ENCODE measurements around the gene CGB7.

The CGB7 gene

GRCh38 chr19:49016067-49016839, 41.3 kb downstream of the CGB7 start:
- DNase-seq (ENCODE audit: low spot score): no peak
- TF ChIP-seq CTCF (IDR thresholded peaks at IDR 0.05; ENCODE audit: extremely low read depth, missing control alignments): no peak

GRCh38 chr19:49014870-49015255, 42.7 kb downstream of the CGB7 start:
- no peak for DNase-seq (ENCODE audit: low spot score)
- no peak for TF ChIP-seq CTCF (IDR thresholded peaks at IDR 0.05; ENCODE audit: extremely low read depth, missing control alignments)

GRCh38 chr19:49014123-49014869, 43.3 kb downstream of the CGB7 start:
- no peak for TF ChIP-seq CTCF (IDR thresholded peaks at IDR 0.05; ENCODE audit: extremely low read depth, missing control alignments)
- no peak for DNase-seq (ENCODE audit: low spot score)

- TF ChIP-seq CTCF (IDR thresholded peaks at IDR 0.05; ENCODE audit: extremely low read depth, missing control alignments): no peak
- no peak for DNase-seq (ENCODE audit: low spot score)
Observed at GRCh38 chr19:49011194-49011593, 46.4 kb downstream of the CGB7 start.

- no peak for DNase-seq (ENCODE audit: low spot score)
- TF ChIP-seq CTCF (IDR thresholded peaks at IDR 0.05; ENCODE audit: extremely low read depth, missing control alignments): no peak
Observed at GRCh38 chr19:49010453-49010852, 47.1 kb downstream of the CGB7 start.

- TF ChIP-seq CTCF (IDR thresholded peaks at IDR 0.05; ENCODE audit: extremely low read depth, missing control alignments): no peak
- DNase-seq (ENCODE audit: low spot score): no peak
Observed at GRCh38 chr19:49009828-49010227, 47.7 kb downstream of the CGB7 start.

- TF ChIP-seq CTCF (IDR thresholded peaks at IDR 0.05; ENCODE audit: extremely low read depth, missing control alignments): no peak
- DNase-seq (ENCODE audit: low spot score): no peak
Observed at GRCh38 chr19:49006905-49007304, 50.6 kb downstream of the CGB7 start.
